ENCODE measurements around the gene ITGB7.

GRCh38 chr12:53191885-53192530 is 15.0 kb downstream of the ITGB7 start:
- TF ChIP-seq CTCF (IDR thresholded peaks at IDR 0.05): no peak
- no peak for TF ChIP-seq POLR2A (IDR thresholded peaks at IDR 0.05)
